NCI-H1105 (cell line): ENCODE measurements around the gene TMEM208.
A peak's percentile ranks its signal among the peaks of the same experiment; 100 is the strongest.

Source experiments
- DNase-seq: peaks from one replicate; lab custom pipeline; 2025; lab: John Stamatoyannopoulos, UW

TMEM208 gene

GRCh38 chr16:67236563-67237395, 9.8 kb downstream of the TMEM208 start:
- DNase-seq, result no peak

DNA sequence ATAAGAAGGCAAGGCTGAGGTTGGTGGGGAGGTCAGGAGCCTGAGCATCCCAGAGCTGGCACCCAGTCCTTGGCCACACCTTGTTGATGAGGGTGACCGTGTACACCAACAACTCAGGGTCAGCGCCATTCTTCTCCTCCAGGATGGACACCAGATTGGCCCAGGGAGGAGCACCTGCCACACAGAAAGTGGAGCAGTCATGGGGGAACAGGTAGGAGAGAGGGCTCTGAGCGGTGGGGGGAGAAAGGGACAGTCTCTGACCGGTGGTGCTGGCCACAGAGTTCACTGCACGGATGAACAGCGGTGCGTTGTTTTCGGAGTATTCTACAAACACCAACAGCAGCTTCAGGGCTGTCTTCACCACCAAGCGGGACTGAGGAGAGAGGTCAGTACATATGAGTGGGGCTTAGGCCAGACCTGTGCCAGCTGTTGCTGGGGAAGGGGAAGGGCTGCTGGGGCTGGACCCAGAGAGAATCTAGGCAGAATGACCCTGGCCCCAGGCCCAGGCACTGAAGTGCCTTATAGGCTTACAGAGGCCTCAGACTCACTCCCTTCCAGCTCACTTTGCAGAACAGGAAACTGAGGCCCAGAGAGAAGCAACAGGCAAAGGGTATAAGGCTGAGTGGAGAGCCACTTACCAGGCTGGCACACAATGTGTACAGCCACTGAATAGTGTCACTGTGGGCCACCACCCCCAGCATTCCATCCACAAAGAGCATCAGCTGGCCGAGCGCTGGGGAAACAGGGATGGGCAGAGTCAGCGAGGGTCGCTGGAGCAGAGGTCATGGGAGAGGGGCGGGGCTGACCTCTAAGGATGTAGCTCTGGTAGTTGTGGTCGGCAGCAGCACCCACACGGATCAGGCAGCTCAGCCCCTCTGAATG, 10.7 kb downstream of the TMEM208 start:
- DNase-seq, result no peak

DNA sequence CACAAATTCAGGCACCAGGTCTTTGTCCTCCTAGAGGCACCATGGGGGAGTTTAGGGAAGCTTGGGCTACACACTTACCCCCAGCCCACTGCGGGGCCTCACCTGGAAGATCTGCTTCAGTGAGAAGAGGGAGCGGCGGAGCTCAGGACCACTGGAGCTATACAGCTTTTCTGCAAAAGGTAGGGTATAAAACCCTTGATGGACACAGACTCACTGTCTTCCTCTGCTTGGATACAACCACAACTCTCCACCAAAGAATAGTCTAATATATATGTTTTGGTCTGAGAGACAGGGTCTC, 11.3 kb downstream of the TMEM208 start:
- DNase-seq, result no peak

DNA sequence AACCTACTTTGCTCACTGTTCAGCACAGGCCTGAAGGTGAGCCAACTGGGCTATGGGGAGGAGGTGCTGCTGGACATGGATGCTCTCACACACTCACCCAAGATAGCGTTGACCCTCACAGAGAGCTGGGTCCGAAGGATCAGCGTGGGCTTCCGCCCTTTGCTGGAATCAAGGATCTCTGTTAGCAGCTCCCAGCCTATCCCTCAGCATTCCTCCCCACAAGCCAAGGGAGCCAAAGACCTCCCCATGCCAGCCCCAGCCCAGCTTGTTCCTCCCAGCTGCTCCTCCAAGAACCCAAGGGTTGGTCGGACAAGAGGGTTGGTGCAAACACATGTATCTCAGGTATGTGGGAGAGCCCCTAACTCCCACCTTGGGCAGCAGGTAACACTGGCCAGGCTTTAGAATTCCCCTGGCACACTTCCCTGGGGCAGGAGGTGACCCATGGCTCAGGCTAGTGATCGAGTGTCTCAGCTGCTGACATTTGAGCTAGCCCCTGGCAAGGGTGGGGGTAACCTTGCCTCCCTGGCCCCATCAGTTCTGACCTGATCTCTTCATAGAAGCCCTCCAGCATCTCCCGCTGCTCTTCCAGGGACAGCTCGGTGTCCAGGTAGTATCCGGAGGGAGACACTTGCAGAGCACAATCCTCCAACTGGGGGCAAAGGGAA, 12.0 kb downstream of the TMEM208 start:
- no peak for DNase-seq

- DNase-seq, result no peak
These were observed 13.6 kb downstream of the TMEM208 start for GRCh38 chr16:67240506-67240905.

- DNase-seq, result no peak
These were observed 14.3 kb downstream of the TMEM208 start for GRCh38 chr16:67241008-67241900.

DNA sequence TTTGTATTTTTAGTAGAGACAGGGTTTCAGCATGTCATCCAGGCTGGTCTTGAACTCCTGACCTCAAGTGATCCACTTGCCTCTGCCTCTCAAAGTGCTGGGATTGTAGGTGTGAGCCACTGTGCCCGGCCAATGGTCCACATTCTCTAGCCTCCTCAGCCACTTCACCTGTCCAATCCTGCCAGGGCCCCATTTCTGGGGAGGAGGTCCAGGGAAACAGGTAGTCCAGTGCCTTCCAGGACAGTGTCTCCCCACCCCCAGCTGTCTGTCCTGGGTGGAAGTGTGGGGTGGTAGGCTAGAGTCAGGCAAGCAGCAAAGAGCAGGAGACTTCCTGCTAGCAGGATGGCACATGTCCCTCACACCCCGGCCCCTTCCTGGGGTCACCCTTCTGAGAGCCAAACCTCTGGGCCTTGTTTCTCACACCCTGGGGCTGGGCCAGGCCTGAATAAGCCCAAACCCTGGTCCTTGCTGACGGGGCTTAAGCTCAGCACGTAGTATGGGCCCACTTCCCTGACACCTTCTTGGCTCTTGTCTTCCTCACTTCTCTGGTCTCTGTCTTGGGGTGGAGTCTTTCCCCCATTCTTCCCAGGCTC, 15.3 kb downstream of the TMEM208 start:
- DNase-seq, result no peak

- DNase-seq, result no peak
These were observed 16.6 kb downstream of the TMEM208 start for GRCh38 chr16:67243481-67243880.

GRCh38 chr16:67244387-67245185, 17.7 kb downstream of the TMEM208 start:
- no peak for DNase-seq

GRCh38 chr16:67245186-67245585, 18.3 kb downstream of the TMEM208 start:
- DNase-seq, result no peak

DNA sequence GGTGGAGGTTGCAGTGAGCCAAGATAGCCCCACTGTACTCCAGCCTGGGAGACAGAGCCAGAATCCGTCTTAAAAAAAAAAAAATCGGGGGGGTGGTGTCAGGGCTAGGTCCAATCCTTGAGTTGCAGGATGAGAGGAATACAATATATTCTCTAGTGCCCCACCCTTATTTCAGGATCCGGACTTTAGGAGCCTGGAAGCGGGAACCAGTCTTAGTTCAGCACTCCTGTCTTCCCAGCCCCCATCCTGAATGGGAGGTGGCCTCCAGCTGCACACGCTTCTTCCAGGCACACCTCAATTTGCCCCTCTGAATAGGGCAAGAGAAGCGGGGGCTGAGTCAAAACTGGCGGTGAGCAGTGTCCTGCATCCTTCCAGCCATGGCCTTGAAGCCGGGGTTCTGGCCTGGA, 18.7 kb downstream of the TMEM208 start:
- no peak for DNase-seq

DNA sequence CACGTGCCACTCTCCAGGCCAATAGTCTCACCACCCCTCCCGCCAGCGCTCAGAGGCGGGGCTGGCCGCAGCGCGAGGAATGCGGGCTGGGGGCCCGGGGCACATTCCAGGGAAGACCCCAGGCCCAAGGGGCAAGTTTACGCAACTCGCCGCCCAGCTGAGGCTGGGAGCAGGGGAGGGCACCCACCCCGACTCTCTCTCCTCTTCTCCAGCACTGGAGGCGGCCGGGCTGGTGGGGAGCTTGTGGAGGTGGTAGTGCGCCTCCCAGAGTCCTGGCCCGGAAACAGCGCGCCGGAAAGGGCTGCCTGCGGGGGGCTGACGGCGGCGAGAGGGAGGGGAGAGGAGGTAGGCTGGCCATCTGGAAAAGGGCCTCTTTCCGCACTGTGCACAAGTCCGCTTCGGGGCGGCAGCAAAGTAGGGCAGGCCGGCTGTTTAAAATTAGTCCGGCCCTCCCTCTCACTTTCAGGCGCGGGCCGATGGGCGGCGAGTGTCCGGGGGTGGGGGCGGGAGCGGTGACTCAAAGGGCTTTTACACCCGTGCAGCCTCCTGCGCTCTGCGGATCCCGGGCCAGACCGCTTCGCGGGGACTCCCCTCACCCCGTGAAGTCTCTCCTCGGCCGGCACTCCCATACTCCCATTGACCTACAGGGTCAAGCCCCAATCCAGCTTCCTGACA, 19.3 kb downstream of the TMEM208 start:
- DNase-seq, result no peak

DNA sequence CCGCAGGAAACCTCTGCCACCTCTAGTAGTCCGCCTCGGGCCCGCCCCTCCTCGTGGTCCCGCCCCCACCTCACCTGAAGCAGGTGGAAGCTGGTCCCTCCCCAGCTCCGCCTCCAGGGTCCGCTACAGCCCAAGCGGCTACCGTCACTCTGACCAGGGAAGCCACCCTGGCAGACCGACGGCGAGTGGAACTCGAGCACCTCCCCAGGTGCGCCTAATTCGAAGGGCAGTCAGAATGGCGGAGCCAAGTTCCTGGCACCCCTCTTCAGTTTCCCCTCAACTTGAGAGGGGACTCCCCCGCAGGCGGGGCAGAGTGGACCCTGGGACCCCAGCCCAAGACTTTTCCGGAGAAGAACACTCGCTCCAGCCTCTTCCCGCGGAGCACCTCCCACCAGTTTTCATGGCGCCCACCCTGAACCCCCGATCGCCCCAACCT, 19.8 kb downstream of the TMEM208 start:
- peak; percentile 44 for DNase-seq

DNA sequence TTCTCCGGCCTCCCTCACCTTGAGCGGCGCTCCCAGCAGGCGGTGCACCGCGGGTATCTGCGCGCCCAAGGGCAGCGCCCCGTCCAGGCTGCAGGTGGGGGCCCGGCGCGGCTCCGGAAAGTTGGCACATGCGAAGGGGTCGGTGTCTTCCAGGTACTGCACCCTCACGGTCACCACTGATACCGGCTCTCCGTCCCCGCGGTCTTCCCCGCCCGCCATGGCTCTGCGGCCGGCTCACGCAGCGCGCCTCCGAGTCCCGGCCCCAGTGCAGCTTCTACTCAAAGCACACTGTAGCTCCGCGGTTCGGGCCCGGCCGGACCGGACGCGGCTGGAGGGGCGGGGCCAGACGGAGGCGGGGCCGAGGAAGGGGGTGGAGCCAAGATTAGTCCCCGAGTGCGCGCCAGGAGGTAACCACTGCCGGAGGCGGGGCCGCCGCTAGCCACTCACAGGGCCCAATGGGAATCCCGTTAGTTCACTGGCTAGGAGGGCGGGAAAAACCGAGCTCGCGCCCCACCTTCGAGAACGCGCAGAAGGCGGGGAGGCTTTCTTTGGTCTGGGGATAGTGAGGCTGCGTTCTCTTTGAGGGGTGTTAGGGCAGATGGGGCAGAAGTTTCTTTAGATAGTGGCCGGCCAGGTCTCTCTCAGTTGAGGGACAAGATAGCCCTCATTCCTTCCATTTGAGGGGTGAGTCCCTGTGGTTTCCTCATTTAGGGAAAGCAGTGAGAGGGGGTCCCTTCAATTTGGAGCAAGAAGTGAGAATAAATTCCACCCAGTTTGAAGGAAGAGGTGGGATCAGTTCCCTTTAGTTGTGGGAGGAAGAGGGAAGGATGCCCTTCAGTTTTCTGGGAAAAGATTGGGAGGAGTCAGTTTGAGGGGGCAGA, 20.5 kb downstream of the TMEM208 start, which contains the start of gene FHOD1:
Gene FHOD1, minus strand, starts transcription at position 290 of the 881 bp plus-strand sequence. Its CDS starts 71 bp downstream, at position 219.
- peak; percentile 52 for DNase-seq

GRCh38 chr16:67248073-67248400, 21.1 kb downstream of the TMEM208 start:
- no peak for DNase-seq

DNA sequence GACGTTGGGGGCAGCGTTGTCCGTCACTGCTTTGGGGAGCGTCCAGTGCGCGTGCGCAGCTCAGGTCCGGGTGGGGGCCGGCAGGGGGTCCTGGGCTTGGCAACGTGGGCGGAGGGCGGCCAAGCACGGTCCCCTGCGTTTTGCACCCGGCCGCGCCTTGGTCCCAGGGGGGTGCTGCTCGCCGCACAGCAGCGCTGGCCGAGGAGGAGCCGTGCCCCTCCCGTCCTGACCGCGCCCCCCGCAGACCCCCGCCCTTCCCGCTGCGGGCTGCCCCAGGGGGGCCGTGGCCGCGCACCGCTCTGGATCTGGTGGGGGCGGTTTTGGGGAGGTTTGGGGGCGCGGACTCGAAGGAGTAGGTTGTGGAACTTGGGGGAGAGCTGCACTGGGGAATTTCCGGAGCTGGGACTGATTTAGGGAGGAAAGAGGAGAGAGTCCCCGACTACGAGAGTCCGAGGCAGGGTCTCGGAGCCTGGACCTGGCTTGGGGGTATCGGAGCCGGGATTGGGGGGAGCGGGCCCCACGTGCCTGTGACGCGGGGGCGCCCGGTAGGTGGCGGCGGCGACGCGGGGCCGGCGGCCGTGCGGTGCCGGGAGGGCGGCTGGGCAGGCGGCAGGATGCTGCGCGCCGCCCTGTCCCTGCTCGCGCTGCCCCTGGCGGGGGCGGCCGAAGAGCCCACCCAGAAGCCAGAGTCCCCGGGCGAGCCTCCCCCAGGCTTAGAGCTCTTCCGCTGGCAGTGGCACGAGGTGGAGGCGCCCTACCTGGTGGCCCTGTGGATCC, 21.7 kb downstream of the TMEM208 start, which contains the start of gene SLC9A5:
Gene SLC9A5, plus strand, starts transcription at position 579 of the 777 bp plus-strand sequence. Its CDS starts 36 bp downstream, at position 615.
- no peak for DNase-seq

- no peak for DNase-seq
These were observed 22.5 kb downstream of the TMEM208 start for GRCh38 chr16:67249178-67250044.
